Activated naive CD4-positive, alpha-beta T cell (primary cell): ENCODE data around the gene CREB5.

Experiments
- DNase-seq, 4 experiments: peaks; one replicate each; lab custom pipeline; 2025; lab: John Stamatoyannopoulos, UW

CREB5 gene

DNA sequence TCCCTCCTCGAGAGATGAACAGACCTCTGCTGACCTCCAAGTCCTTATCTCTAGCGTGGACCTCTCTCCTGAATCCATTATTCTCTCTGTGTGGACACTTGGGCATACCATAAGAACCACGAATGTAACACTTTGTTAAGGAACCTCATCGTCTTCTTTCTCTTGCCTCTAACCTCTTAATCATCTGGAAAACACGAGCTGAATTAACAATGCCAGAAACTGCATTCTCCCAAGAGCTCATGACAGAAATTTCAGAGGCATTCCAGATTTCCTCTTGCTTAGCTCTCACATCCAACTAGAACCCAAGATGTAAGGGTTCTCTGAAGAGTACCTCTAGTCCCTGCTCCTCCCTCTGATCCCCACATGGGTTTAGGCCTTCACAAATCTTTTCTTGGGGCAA lies 444.3 kb downstream of the CREB5 start:
- no peak for DNase-seq

DNA sequence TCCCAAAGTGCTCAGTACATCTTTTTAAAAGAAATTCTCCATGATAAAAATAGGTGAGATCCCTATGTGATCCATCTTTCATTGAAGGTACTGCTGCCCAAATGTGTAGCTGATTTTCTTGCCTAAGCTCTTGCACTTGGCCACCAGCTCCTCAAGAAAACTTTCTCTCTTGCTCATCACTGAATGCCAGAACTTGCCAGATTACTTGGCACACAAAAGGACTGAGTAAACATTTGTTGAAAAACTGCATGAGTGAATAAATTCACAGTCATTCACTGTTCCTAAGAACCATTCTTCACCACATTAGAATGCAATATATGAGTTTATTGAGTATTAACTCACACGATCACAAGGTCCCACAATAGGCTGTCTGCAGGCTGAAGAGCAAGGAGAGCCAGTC lies 445.9 kb downstream of the CREB5 start:
- no peak for DNase-seq

DNA sequence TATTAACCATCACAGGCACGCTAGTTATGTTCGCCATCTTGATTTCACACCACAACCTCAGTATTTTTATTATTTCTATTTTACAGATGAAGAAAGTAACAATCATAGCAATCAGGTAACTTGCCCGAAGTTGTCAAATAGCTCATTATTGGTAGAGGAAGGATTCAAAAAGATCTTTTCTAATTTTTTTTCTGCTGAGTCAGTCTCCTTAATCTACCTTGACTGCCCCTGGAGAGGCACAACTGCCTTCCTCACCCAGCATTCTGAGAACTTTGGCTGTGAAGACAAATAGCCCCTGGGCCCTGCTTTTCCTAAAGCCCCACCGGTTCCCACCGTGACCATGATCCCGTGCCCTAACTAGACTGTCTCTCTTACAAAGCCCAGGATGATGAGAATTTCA lies 446.6 kb downstream of the CREB5 start:
- no peak for DNase-seq

DNA sequence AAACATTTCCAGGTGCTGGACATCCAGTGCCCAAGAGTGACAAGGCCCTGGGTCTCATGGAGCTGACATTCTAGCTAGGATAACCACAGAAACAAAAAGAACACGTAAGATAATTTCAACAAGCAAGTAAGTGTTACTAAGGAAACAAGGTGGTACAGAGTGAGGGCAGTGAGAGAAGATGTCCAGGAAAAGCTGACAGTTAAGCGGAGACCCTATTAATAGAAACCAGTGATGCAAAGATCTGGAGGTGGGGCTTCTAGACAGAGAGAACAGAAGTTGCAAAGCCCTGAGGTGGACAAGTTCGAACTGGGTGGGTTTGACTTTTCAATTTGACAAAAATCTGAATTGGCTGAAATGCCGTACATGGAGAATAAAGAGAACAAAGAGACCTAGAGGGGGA lies 449.5 kb downstream of the CREB5 start:
- DNase-seq, result no peak

DNA sequence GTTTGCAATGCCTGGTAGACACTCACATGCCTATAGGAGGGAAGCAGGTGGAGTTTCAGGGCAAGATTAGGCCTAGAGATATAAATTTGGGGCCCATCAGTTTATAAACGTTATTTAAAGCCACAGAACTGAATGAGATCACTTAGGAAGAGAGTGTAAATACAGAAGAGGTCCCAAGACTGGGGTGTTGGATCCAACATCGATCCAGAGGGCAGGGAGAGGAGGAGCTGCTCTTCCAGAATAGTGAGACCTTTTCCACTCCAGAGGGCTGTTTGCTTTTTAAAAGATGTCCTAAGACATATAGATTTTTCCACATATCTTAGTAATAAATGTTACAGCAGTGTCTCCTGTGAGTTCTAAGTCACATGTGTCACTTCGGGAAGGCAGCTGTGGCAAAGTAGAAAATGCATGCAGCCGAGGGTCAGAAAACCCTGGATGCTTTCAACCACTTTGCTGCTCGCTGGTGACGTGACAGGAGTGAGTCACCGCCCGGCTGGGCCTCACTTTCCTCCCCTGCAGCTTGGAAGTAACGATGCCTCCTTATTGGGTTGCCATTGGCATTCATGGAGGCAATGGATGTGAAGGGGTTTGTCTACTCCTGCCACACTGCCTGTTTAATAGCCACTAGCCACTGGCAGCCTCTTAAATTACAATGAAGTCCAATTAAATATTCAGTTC lies 450.4 kb downstream of the CREB5 start:
- DNase-seq, result no peak

GRCh38 chr7:28865601-28866144 lies 453.4 kb downstream of the CREB5 start:
- no peak for DNase-seq

DNA sequence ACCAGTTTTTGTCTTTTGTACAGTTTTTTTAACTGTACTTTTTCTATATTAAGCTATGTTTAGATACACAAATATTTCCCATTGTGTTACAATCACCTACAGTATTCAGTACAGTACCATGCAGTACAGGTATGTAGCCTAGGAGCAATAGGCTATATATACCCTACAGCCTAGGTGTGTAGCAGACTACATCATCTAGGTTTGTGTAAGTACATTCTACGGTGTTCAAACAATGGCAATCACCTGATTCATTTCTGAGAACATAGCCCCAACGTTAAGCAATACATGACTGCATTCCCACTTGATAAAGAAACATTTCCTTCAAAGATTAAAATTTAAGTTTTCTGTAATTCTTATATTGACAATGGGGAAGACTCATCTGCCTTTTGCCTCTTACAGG lies 456.4 kb downstream of the CREB5 start:
- DNase-seq, result no peak

- no peak for DNase-seq
Measured at GRCh38 chr7:28871077-28871476, 458.8 kb downstream of the CREB5 start.

GRCh38 chr7:28871631-28872030 lies 459.3 kb downstream of the CREB5 start:
- DNase-seq, result no peak

DNA sequence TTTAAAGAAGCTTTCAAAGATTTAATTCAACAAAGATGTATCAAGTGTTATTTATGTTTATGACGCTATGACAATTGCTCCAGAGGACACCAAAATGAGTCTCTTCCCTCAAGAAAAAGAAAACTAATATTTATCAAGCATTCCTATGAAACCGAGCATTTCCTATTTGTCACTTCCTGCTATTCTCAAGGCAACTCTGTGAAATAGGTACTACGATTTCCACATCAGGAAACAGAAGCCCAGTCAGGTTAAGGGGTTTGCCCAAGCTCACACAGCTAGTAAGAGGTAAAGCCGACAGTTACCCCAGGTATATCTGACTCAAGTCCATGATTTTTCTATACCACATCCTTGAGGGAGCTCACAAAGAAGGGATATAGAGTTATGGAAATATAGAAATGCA lies 459.9 kb downstream of the CREB5 start:
- DNase-seq, result no peak

GRCh38 chr7:28873365-28873764 lies 461.0 kb downstream of the CREB5 start:
- DNase-seq, result no peak

DNA sequence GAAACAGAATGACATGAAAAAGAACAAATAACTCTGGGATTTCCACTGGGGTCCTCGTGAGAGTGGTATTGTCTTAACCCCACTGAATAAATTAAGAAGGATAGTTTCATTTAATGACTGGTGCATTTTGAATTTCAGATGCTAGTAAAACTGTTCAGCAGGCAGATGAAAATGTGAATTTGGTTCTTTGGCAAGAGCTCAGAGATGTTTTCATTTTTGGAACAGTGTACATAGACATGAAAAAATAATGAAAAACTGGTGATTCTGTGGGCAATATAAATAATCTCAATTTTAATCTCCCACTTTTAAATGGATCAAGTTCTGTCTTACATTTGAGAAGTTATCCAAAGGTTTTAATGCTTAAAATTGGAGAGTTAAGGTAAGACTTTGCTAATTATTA lies 461.7 kb downstream of the CREB5 start:
- no peak for DNase-seq
